Measurements from ENCODE around the gene DGKG. TPM values are rescaled to one million over a fixed set of nuclear protein-coding genes. Genes with fewer than 3 reads are reported as not detected.

The DGKG gene
- polyA plus RNA-seq, 1 donor (not counting 4 experiments of a cell fraction or from before 2014, with no cell fraction given) = 0.22 TPM

DNA sequence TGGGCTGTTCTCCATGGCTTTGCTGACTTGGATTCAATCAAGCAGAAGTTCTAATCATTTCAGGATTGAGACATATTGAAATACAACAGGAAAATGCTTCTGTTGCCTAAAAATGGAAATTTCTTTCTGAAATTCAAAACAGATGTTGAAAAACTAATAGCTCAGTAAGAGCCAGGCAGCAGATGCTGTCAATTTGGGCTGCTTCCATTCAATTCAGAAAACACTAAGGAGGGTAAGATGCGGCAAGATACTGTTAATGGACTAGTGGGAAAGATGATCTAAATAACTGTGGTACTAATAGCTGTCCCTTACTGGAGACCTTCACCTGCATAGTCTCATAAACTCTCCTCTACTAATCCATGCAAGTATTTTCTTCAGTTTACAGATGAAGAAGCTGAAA, 53.5 kb downstream of the DGKG start:
- DNase-seq (ENCODE audit: low read depth, low spot score) = no peak
- Histone ChIP-seq H3K27ac (ENCODE audit: control insufficient read depth, insufficient read depth, low read length) (no peak overlapping the region), H3K9ac (ENCODE audit: control insufficient read depth, extremely low read depth, insufficient read depth, low read length) (no peak overlapping the region), H3K4me3 (ENCODE audit: control insufficient read depth in 2 of 3, extremely low read depth in 1 of 3, insufficient read depth in 2 of 3, low read depth in 1 of 3, low read length in 3 of 3) (no peak overlapping the region), H3K9me1 (ENCODE audit: control insufficient read depth, extremely low read depth, insufficient read depth, low read length) (no peaks in the 10 kb centered on the region), H3K9me3 (ENCODE audit: control insufficient read depth, low read depth, low read length) (no peaks in the 10 kb centered on the region), H3K4me1 (ENCODE audit: control insufficient read depth, extremely low read depth, insufficient read depth, low read length) (no peaks in the 10 kb centered on the region), H3K36me3 (ENCODE audit: control insufficient read depth in 2 of 2, extremely low read depth in 1 of 2, insufficient read depth in 2 of 2, low read length in 2 of 2) (no peaks in the 10 kb centered on the region), H4K20me1 (ENCODE audit: control insufficient read depth, extremely low read depth, insufficient read depth, low read length) (no peaks in the 10 kb centered on the region), H3K4me2 (ENCODE audit: control insufficient read depth, extremely low read depth, insufficient read depth, low read depth, low read length) (no peak overlapping the region), H2AFZ (ENCODE audit: control insufficient read depth, low read length) (no peak overlapping the region), H3K27me3 (ENCODE audit: control insufficient read depth, extremely low read depth, insufficient read depth, low read length) (peaks cover 11% of the 10 kb centered on the region), H3K79me2 (ENCODE audit: control insufficient read depth, insufficient read depth, low read length) (no peaks in the 10 kb centered on the region)
- dilution Hi-C loops (cut with MboI; ENCODE audit: extremely low pct_ligation_motif_present, low sequenced_read_pairs) = no loop called here
- TF ChIP-seq, protein P1, sequence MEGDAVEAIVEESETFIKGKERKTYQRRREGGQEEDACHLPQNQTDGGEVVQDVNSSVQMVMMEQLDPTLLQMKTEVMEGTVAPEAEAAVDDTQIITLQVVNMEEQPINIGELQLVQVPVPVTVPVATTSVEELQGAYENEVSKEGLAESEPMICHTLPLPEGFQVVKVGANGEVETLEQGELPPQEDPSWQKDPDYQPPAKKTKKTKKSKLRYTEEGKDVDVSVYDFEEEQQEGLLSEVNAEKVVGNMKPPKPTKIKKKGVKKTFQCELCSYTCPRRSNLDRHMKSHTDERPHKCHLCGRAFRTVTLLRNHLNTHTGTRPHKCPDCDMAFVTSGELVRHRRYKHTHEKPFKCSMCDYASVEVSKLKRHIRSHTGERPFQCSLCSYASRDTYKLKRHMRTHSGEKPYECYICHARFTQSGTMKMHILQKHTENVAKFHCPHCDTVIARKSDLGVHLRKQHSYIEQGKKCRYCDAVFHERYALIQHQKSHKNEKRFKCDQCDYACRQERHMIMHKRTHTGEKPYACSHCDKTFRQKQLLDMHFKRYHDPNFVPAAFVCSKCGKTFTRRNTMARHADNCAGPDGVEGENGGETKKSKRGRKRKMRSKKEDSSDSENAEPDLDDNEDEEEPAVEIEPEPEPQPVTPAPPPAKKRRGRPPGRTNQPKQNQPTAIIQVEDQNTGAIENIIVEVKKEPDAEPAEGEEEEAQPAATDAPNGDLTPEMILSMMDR (optimal IDR thresholded peaks at IDR 0.05 in 1 of 3, IDR thresholded peaks at IDR 0.05 in 1 of 3, conservative IDR thresholded peaks at IDR 0.05 in 1 of 3; ENCODE audit: extremely low read depth in 1 of 3, insufficient read depth in 2 of 3, low read length in 3 of 3) = no peak
- TF ChIP-seq EZH2 (IDR thresholded peaks at IDR 0.05; ENCODE audit: low read length) = no peak
- FAIRE-seq = no peak

DNA sequence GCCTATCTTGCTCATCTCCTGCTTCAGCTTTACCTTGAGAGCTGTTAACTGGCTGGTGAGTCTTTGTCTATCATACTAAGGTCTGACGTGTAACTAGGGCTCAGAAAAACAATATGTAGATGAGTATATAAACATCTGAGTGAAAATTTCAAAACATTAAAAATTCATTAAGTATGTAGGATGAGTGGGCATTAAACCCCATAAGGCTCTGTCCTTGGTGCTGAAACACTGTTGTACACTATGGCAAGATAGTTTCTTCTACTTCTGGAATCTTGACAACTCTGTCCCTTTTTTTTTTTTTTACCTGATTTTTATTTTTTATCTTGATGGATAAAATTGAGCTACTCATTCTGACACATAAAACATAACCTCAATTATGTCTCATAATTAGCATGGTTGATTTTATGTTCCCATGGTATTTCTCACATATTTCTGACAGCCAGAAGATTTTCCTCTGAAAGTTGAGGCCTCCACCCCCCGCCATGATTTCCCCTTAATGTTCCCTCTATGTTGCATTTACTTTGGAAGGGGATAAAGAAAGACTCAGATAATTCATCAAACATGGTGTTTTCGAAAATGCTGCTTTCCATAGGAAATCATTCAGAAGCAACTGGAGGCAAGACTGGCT, 54.3 kb downstream of the DGKG start:
- dilution Hi-C loops (cut with MboI; ENCODE audit: extremely low pct_ligation_motif_present, low sequenced_read_pairs) = no loop called here
- H2AFZ ChIP-seq (ENCODE audit: control insufficient read depth, low read length) = no peak overlapping the region
- H3K9ac ChIP-seq (ENCODE audit: control insufficient read depth, extremely low read depth, insufficient read depth, low read length) = no peak overlapping the region
- H4K20me1 ChIP-seq (ENCODE audit: control insufficient read depth, extremely low read depth, insufficient read depth, low read length) = no peaks in the 10 kb centered on the region
- no peak overlapping the region for H3K27ac ChIP-seq (ENCODE audit: control insufficient read depth, insufficient read depth, low read length)
- H3K9me3 ChIP-seq (ENCODE audit: control insufficient read depth, low read depth, low read length) = no peaks in the 10 kb centered on the region
- H3K4me1 ChIP-seq (ENCODE audit: control insufficient read depth, extremely low read depth, insufficient read depth, low read length) = no peaks in the 10 kb centered on the region
- H3K27me3 ChIP-seq (ENCODE audit: control insufficient read depth, extremely low read depth, insufficient read depth, low read length) = peaks cover 19% of the 10 kb centered on the region
- no peaks in the 10 kb centered on the region for H3K36me3 ChIP-seq (ENCODE audit: control insufficient read depth in 2 of 2, extremely low read depth in 1 of 2, insufficient read depth in 2 of 2, low read length in 2 of 2)
- H3K79me2 ChIP-seq (ENCODE audit: control insufficient read depth, insufficient read depth, low read length) = no peaks in the 10 kb centered on the region
- DNase-seq (ENCODE audit: low read depth, low spot score) = no peak
- no peak for TF ChIP-seq EZH2 (IDR thresholded peaks at IDR 0.05; ENCODE audit: low read length)
- TF ChIP-seq, protein P1 (optimal IDR thresholded peaks at IDR 0.05 in 1 of 3, IDR thresholded peaks at IDR 0.05 in 1 of 3, conservative IDR thresholded peaks at IDR 0.05 in 1 of 3; ENCODE audit: extremely low read depth in 1 of 3, insufficient read depth in 2 of 3, low read length in 3 of 3) = no peak
- H3K4me3 ChIP-seq (ENCODE audit: control insufficient read depth in 2 of 3, extremely low read depth in 1 of 3, insufficient read depth in 2 of 3, low read depth in 1 of 3, low read length in 3 of 3) = no peak overlapping the region
- peak; percentile 17 for FAIRE-seq
- no peak overlapping the region for H3K4me2 ChIP-seq (ENCODE audit: control insufficient read depth, extremely low read depth, insufficient read depth, low read depth, low read length)
- H3K9me1 ChIP-seq (ENCODE audit: control insufficient read depth, extremely low read depth, insufficient read depth, low read length) = no peaks in the 10 kb centered on the region

Measured in keratinocyte (primary cell).